Adrenal gland (tissue), 12 donors: ENCODE data around the gene CYP26B1. TPM values are rescaled to one million over a fixed set of nuclear protein-coding genes. Genes with fewer than 3 reads are reported as not detected.

Experiments
- DNase-seq, 7 donors: peaks; one replicate each; pipeline ENCODE4 v3.0.0-alpha.2; 2019 to 2020
- H3K27ac ChIP-seq, 5 donors: fragments of 200-600 bp; sonication (generic) in 4 of 5; 1 replicate in 3 of 5; 2 replicates in 2 of 5; pipeline versions ENCODE4 v1.5.1 to v1.8.0; 2016 to 2020; ENCODE audit warnings: mild to moderate bottlenecking in 1 of 5
- H3K27me3 ChIP-seq: fragments of 200-600 bp; 2 replicates; pipeline ENCODE4 v1.8.0; 2021
- H3K36me3 ChIP-seq, 2 donors: fragments of 200-600 bp; replicated peaks in 1 of 2; 1 replicate in 1 of 2; 2 replicates in 1 of 2; pipeline versions ENCODE4 v1.5.1 to v1.8.0; 2018 to 2022
- H3K4me1 ChIP-seq, 2 donors: fragments of 200-600 bp; replicated peaks in 1 of 2; 1 replicate in 1 of 2; 2 replicates in 1 of 2; pipeline versions ENCODE4 v1.5.1 to v1.8.0; 2018 to 2021
- H3K4me3 ChIP-seq, 4 donors: fragments of 200-600 bp; sonication (generic) in 3 of 4; one replicate each; pipeline ENCODE4 v1.5.1; 2016 to 2018
- H3K9me3 ChIP-seq, 3 donors: fragments of 200-600 bp; sonication (generic) in 1 of 3; replicated peaks in 1 of 3; 1 replicate in 2 of 3; 2 replicates in 1 of 3; pipeline versions ENCODE4 v1.5.1 to v1.8.0; 2016 to 2021
- POLR2A ChIP-seq, 2 donors: fragments of 450-650 bp; IDR thresholded peaks; one replicate each; pipeline ENCODE4 v1.6.1; 2017; ENCODE audit warnings: antibody characterized with exemption in 2 of 2, mild to moderate bottlenecking in 2 of 2, moderate library complexity in 1 of 2
- WGBS, 4 donors: extraction: QIAGEN DNeasy Blood & Tissue Kit in 2 of 4; methylation state at CpG; one replicate each; pipeline versions ENCODE4 v1.1.5 to v1.1.7; 2013 to 2017; 5-methylcytosine and 5-hydroxymethylcytosine counted together
- intact Hi-C, 2 donors: fragments of 100-400 bp; cut with DNase I; formaldehyde crosslinking; loops; one replicate each; pipeline versions ENCODE4 v1.14.1 to v1.15.0; 2022 to 2023
- polyA plus RNA-seq, 3 donors: library from polyadenylated mRNA; stranded (reverse); fragments of 200-250 nt in 2 of 3; fragments of 350-450 nt in 1 of 3; fragmentation: Illumina TruSeq in 1 of 3; extraction: RNeasy Lipid Tissue Mini Kit (QIAGEN cat#74804) in 1 of 3; gene quantifications; one replicate each; pipeline ENCODE4 v1.2.3, GENCODE V29; 2013 to 2014
- total RNA-seq, 9 donors: library from RNA; depleted of rRNA in 4 of 9; stranded (reverse); fragments of >200 nt in 4 of 9; fragments of 120-200 nt in 1 of 9; fragmentation: NEBNext Ultra II Directional in 1 of 9; extraction: Animal tissue kit (Norgen Biotek cat#: 25700) in 1 of 9; gene quantifications; one replicate each; pipeline versions ENCODE4 v1.1.0 to v1.2.4, GENCODE V29; 2013 to 2023
- TF ChIP-seq, protein P1 (sequence below), 6 experiments: fragments of 450-650 bp in 4 of 6; fragments of 200-600 bp in 2 of 6; sonication (generic) in 1 of 6; IDR thresholded peaks; 1 replicate in 5 of 6; 2 replicates in 1 of 6; pipeline versions ENCODE4 v1.5.1 to v1.8.0; 2016 to 2021; ENCODE audit warnings: antibody characterized with exemption in 6 of 6, mild to moderate bottlenecking in 2 of 6, moderate library complexity in 1 of 6
- donor health status: healthy with polysubstance abuse.
- donor health status: Bipolar disorder and iron deficiency.
- donor health status: DM: yes; HTN: yes; CAD: no.
- donor health status: DM: no; HTN: no; CAD: no.
- donor health status: DM: no; HTN: no; CAD: no.
- donor health status: DM: yes; HTN: yes; CAD: no.

The CYP26B1 gene
- total and polyA plus RNA-seq, 12 donors, result 0.53 to 30.3 (median 10.7) TPM

DNA sequence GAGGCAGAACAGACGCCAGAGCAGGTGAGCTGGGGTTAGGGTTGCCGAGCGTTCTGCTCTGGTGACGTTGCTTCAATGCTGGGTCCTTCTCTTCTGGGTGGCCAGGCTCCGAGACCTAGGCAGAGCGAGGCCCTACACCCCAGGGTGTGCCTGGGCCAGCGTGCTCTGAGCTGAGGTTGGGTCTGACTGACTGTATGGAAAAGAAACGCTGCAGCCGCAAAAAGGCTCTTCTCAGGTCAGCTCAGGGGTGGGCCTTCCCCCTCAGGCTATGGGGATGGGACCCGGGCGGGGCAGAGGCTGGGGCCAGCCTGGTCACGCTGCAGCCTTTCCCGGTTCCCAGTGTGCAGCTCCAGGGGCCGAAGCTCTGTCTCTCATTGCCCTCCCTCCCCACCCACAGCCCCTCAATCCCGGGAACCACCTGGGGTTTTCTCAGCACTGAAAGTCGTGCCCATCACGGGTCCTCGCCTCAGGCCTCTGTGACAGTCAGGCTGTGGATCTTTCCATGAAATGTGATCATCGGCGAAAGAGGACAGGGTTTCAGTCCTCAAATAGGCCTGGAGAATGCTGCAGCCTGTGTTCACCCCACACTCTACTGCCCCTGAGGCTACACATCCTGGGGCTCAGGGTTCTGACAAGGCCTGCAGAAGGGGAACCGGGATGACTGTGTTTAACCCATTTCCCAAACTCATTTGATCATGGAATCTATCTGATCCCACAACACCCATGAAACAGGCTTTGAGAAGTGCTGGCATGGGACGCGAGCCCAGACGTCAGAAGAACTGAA, 19.4 kb downstream of the CYP26B1 start:
- Histone ChIP-seq H3K4me3 (no peak overlapping the region), H3K9me3 (no peaks in the 10 kb centered on the region), H3K27ac (no peak overlapping the region), H3K4me1 (no peaks in the 10 kb centered on the region), H3K36me3 (peaks cover 0 to 2% of the 10 kb centered on the region in 2 donors), H3K27me3 (no peaks in the 10 kb centered on the region)
- WGBS, 4 donors, result 83 to 90% (median 85%) methylated on average over 14 to 24 of the region's 24 CpGs
- intact Hi-C loops, result no loop called here
- TF ChIP-seq, protein P1, sequence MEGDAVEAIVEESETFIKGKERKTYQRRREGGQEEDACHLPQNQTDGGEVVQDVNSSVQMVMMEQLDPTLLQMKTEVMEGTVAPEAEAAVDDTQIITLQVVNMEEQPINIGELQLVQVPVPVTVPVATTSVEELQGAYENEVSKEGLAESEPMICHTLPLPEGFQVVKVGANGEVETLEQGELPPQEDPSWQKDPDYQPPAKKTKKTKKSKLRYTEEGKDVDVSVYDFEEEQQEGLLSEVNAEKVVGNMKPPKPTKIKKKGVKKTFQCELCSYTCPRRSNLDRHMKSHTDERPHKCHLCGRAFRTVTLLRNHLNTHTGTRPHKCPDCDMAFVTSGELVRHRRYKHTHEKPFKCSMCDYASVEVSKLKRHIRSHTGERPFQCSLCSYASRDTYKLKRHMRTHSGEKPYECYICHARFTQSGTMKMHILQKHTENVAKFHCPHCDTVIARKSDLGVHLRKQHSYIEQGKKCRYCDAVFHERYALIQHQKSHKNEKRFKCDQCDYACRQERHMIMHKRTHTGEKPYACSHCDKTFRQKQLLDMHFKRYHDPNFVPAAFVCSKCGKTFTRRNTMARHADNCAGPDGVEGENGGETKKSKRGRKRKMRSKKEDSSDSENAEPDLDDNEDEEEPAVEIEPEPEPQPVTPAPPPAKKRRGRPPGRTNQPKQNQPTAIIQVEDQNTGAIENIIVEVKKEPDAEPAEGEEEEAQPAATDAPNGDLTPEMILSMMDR (IDR thresholded peaks at IDR 0.05), result no peak
- TF ChIP-seq POLR2A (IDR thresholded peaks at IDR 0.05), result no peak
- DNase-seq, result peak in 1 of 7 donors; percentile 5

DNA sequence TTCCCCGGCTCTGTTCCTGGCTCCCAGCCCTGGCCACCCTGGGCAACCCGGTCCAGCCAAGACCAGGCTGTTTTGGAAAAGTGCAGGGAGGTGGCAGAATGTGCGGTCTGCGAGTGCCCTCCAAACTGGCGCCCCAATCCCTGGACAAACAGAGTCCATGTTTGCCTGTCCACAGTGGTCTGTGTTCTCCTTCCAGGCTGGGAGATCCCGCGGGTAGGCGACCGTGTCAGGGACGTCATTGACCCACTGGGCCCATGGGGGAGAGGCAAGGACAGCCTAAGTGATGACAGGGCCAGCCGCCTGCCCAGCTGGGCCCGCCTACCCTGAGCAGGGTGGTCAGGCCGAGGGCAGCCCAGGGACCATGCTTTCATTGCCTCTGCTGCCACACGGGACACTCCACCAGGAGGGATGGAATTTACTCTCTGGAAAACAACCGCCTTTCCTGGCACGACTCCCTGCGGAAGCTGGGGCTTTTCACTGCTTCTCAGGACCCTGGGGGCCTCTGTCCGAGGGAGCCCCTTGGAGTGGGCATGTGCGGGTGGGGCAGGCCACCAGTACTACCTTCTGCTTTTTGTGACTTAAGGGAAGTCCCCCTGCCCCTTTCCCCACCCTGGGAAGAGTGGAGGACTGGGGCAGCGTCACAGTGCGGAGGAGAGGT, 20.1 kb downstream of the CYP26B1 start:
- 76 to 88% (median 83%) methylated on average over 11 to 21 of the region's 21 CpGs for WGBS, 4 donors
- TF ChIP-seq, protein P1 (IDR thresholded peaks at IDR 0.05), result no peak
- no peak for TF ChIP-seq POLR2A (IDR thresholded peaks at IDR 0.05)
- Histone ChIP-seq H3K4me3 (no peak overlapping the region), H3K27ac (no peak overlapping the region), H3K9me3 (no peaks in the 10 kb centered on the region), H3K27me3 (no peaks in the 10 kb centered on the region), H3K36me3 (no peaks in the 10 kb centered on the region), H3K4me1 (no peaks in the 10 kb centered on the region)
- DNase-seq, result peak in 1 of 7 donors; percentile 29
- intact Hi-C loops, result no loop called here

DNA sequence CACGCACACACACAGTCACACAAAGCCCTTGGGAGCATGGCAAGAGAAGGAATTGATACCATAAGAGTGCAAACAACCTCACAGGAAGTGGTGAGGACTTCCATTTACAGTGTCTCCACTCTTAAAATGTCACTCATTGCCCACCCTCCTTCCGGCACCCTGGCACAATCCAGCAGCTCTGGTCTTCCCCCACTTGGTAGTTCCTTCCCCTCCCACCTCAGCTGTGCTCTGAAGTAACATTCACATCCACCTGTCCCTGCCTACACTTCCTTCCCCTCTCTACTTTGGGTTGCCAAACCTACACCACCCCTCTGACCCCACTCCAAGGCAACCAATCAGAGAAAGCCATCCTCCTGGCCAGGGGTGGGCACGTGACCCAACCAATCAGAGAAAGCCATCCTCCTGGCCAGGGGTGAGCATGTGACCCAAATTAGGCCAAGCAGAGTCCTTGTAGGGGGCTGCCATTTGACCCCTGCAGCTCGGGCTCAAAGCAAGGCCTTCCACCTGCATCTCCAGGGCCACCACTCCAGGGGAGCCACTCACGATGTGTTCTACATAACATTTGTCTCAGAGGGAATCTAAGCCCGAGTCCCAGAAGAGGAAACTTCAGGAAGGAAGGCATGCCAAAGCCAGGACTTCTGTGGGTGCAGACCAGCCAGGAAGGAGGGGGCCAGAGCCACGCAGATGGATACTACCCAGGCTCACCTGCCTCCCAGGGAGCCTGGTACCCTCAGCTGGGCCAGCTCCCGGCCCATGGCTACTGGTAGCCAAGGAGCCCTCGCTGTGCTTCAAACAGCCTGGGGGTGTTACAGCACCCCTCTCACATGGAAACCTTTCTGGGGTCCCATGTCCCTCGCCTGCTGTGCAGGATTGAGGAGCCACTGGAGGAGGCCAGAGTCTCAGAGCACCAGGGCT, 21.2 kb downstream of the CYP26B1 start:
- Histone ChIP-seq H3K9me3 (no peaks in the 10 kb centered on the region), H3K27me3 (no peaks in the 10 kb centered on the region), H3K36me3 (no peaks in the 10 kb centered on the region), H3K4me1 (no peaks in the 10 kb centered on the region), H3K27ac (no peak overlapping the region), H3K4me3 (no peak overlapping the region)
- intact Hi-C loops, result no loop called here
- peak in 2 of 7 donors; percentile 7 to 36 for DNase-seq
- TF ChIP-seq POLR2A (IDR thresholded peaks at IDR 0.05), result no peak
- TF ChIP-seq, protein P1 (IDR thresholded peaks at IDR 0.05), result no peak
- 74 to 89% (median 85%) methylated on average over 5 to 10 of the region's 10 CpGs for WGBS, 4 donors

DNA sequence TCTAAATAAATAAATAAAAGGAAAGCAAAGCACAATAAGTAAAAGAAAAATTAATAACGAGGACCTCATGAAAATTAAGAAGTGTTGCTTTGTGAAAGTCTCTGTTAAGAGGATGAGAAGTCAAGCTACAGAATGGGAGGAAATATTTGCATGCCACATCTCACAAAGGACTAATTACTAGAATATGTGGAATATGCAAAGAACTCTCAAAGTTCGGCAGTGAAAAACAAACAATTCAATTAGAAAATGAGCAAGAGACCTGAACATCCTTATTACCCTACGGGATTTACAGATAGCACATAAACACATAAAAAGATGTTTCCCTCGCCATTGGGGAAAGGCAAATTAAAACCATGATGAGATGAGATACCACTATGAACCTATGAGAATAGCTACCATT, 23.3 kb downstream of the CYP26B1 start:
- intact Hi-C loops, result no loop called here
- no peaks in the 10 kb centered on the region for H3K9me3 ChIP-seq
- 68 to 77% (median 74%) methylated on average over 4 of the region's 4 CpGs for WGBS, 4 donors
- no peak overlapping the region for H3K27ac ChIP-seq
- no peaks in the 10 kb centered on the region for H3K27me3 ChIP-seq
- H3K4me3 ChIP-seq, result no peak overlapping the region
- no peak for TF ChIP-seq POLR2A (IDR thresholded peaks at IDR 0.05)
- TF ChIP-seq, protein P1 (IDR thresholded peaks at IDR 0.05), result no peak
- no peaks in the 10 kb centered on the region for H3K4me1 ChIP-seq
- no peak for DNase-seq
- no peaks in the 10 kb centered on the region for H3K36me3 ChIP-seq
